IMR-90 (cell line): ENCODE data around the gene RSRC1. TPM values are rescaled to one million over a fixed set of nuclear protein-coding genes. Genes with fewer than 3 reads are reported as not detected.

Experiments
- ATAC-seq: fragments of 200-7000 bp; cut with Tn5 transposase; 2 replicates; pipeline ENCODE4 v1.9.1; 2020; ENCODE audit warnings: low read depth, mild to moderate bottlenecking, moderate library complexity
- BruUV-seq: library from RNA; stranded (reverse); fragments of 400-500 nt; replicated peaks from 2 replicates; lab custom pipeline; 2021; lab: Mats Ljungman, UMichigan
- CTCF ChIA-PET: fragments of 300-600 bp; formaldehyde crosslinking; extraction: SDS; loops from one replicate; lab custom pipeline; 2021; ENCODE audit warnings: antibody characterized with exemption; lab: Yijun Ruan, JAX
- POLR2A ChIA-PET: fragments of 300-600 bp; sonication (Branson Sonifier 250); formaldehyde crosslinking; loops from one replicate; lab custom pipeline; 2022; ENCODE audit warnings: antibody characterized with exemption; ENCODE audit not compliant: unreplicated experiment; lab: Charles Lee
- DNase-seq: peaks from one replicate; pipeline ENCODE4 v3.0.0; 2013
- H2AFZ ChIP-seq: replicated peaks from 2 replicates; pipeline ENCODE3; 2013; ENCODE audit warnings: low read length, mild to moderate bottlenecking; ENCODE audit not compliant: poor library complexity
- H2AK5ac ChIP-seq: 2 replicates; pipeline ENCODE4 v1.6.1; 2013; ENCODE audit warnings: low read depth, low read length, inconsistent platforms
- H2AK9ac ChIP-seq: replicated peaks from 2 replicates; pipeline ENCODE3; 2013; ENCODE audit warnings: mild to moderate bottlenecking, low read depth, low read length, moderate library complexity; ENCODE audit not compliant: poor library complexity
- H2BK120ac ChIP-seq: 2 replicates; pipeline ENCODE4 v1.6.1; 2013; ENCODE audit warnings: low read depth, low read length, inconsistent platforms
- H2BK15ac ChIP-seq: 3 replicates; pipeline ENCODE4 v1.6.1; 2013; ENCODE audit warnings: low read depth, low read length, inconsistent platforms
- H2BK20ac ChIP-seq: 2 replicates; pipeline ENCODE4 v1.6.1; 2013; ENCODE audit warnings: low read depth, mild to moderate bottlenecking, inconsistent platforms, low read length, moderate library complexity
- H2BK5ac ChIP-seq: 2 replicates; pipeline ENCODE4 v1.6.1; 2013; ENCODE audit warnings: mild to moderate bottlenecking, low read depth, low read length, inconsistent platforms; ENCODE audit not compliant: poor library complexity, severe bottlenecking
- H3K14ac ChIP-seq: replicated peaks from 2 replicates; pipeline ENCODE4 v1.6.1; 2013; ENCODE audit warnings: low read depth, low read length, inconsistent platforms
- H3K18ac ChIP-seq: 2 replicates; pipeline ENCODE4 v1.6.1; 2013; ENCODE audit warnings: low read depth, low read length, control low read depth
- H3K23ac ChIP-seq: 2 replicates; pipeline ENCODE4 v1.6.1; 2013; ENCODE audit warnings: low read depth, low read length, inconsistent platforms
- H3K27ac ChIP-seq: 2 replicates; pipeline ENCODE4 v1.5.1; 2013; ENCODE audit warnings: mild to moderate bottlenecking, control low read depth, low read length; ENCODE audit not compliant: insufficient read depth
- H3K27me3 ChIP-seq: 2 replicates; pipeline ENCODE4 v1.6.1; 2013; ENCODE audit warnings: low read length; ENCODE audit not compliant: control insufficient read depth, insufficient read depth
- H3K36me3 ChIP-seq: 2 replicates; pipeline ENCODE4 v1.6.1; 2013; ENCODE audit warnings: low read length, mixed read lengths; ENCODE audit not compliant: control insufficient read depth, insufficient read depth
- H3K4ac ChIP-seq: 2 replicates; pipeline ENCODE4 v1.6.1; 2013; ENCODE audit warnings: low read depth, low read length, inconsistent platforms
- H3K4me1 ChIP-seq: 2 replicates; pipeline ENCODE4 v1.6.1; 2013; ENCODE audit warnings: low read length, mixed read lengths; ENCODE audit not compliant: control insufficient read depth, insufficient read depth
- H3K4me2 ChIP-seq: 2 replicates; pipeline ENCODE4 v1.6.1; 2013; ENCODE audit warnings: low read depth, mild to moderate bottlenecking, control low read depth, low read length, moderate library complexity
- H3K4me3 ChIP-seq: 2 replicates; pipeline ENCODE4 v1.5.1; 2013; ENCODE audit warnings: low read depth, mild to moderate bottlenecking, control low read depth, low read length, moderate library complexity; ENCODE audit not compliant: insufficient read depth
- H3K56ac ChIP-seq: 2 replicates; pipeline ENCODE4 v1.6.1; 2013; ENCODE audit warnings: low read length, inconsistent platforms; ENCODE audit not compliant: insufficient read depth; ENCODE audit errors: extremely low read depth
- H3K79me1 ChIP-seq, 2 experiments: 2 replicates each; pipeline ENCODE4 v1.6.1; 2013; ENCODE audit warnings: low read length in 2 of 2, inconsistent platforms in 1 of 2, low read depth in 1 of 2
- H3K9ac ChIP-seq: 2 replicates; pipeline ENCODE4 v1.6.1; 2013; ENCODE audit warnings: low read depth, low read length, control low read depth
- H3K9me1 ChIP-seq: 2 replicates; pipeline ENCODE4 v1.6.1; 2013; ENCODE audit warnings: low read length, inconsistent platforms; ENCODE audit not compliant: insufficient read depth
- H3K9me3 ChIP-seq: 2 replicates; pipeline ENCODE4 v1.6.1; 2013; ENCODE audit warnings: low read length; ENCODE audit not compliant: control insufficient read depth, insufficient read depth
- H4K20me1 ChIP-seq: 2 replicates; pipeline ENCODE4 v1.6.1; 2013; ENCODE audit warnings: low read length, inconsistent platforms; ENCODE audit not compliant: insufficient read depth
- H4K5ac ChIP-seq: 2 replicates; pipeline ENCODE4 v1.6.1; 2013; ENCODE audit warnings: mild to moderate bottlenecking, low read depth, low read length, control low read depth
- H4K8ac ChIP-seq, 2 experiments: 2 replicates each; pipeline ENCODE4 v1.6.1; 2013; ENCODE audit warnings: low read depth in 2 of 2, low read length in 2 of 2, control low read depth in 1 of 2, inconsistent platforms in 1 of 2
- H4K91ac ChIP-seq: 2 replicates; pipeline ENCODE4 v1.6.1; 2013; ENCODE audit warnings: low read depth, low read length, inconsistent platforms; ENCODE audit not compliant: insufficient read depth
- BHLHE40 ChIP-seq: fragments of 150-350 bp; IDR thresholded peaks from 2 replicates; pipeline ENCODE4 v1.6.1; 2016; ENCODE audit warnings: mild to moderate bottlenecking, low read depth, low read length
- CEBPB ChIP-seq: IDR thresholded peaks from 2 replicates; pipeline ENCODE4 v1.6.1; 2012; ENCODE audit warnings: low read depth, low read length, improper control_type of control experiment
- CHD1 ChIP-seq: IDR thresholded peaks from 2 replicates; pipeline ENCODE4 v1.6.1; 2012; ENCODE audit warnings: low read depth, low read length, improper control_type of control experiment
- CTCF ChIP-seq: conservative IDR thresholded peaks from 2 replicates; pipeline ENCODE4 v1.5.1; 2012; ENCODE audit warnings: mild to moderate bottlenecking, low read depth, low read length, improper control_type of control experiment
- ELK1 ChIP-seq: fragments of 150-350 bp; IDR thresholded peaks from 2 replicates; pipeline ENCODE4 v1.6.1; 2016; ENCODE audit warnings: low read depth, mild to moderate bottlenecking, low read length, moderate library complexity, borderline replicate concordance
- FOS ChIP-seq: fragments of 150-350 bp; IDR thresholded peaks from 2 replicates; pipeline ENCODE4 v1.6.1; 2016; ENCODE audit warnings: low read depth, low read length
- MAZ ChIP-seq: IDR thresholded peaks from 2 replicates; pipeline ENCODE4 v1.6.1; 2012; ENCODE audit warnings: low read depth, mild to moderate bottlenecking, low read length, improper control_type of control experiment, moderate library complexity, borderline replicate concordance
- MXI1 ChIP-seq: IDR thresholded peaks from 2 replicates; pipeline ENCODE4 v1.6.1; 2012; ENCODE audit warnings: low read depth, mild to moderate bottlenecking, low read length, moderate library complexity, borderline replicate concordance
- NFE2L2 ChIP-seq: fragments of 150-350 bp; IDR thresholded peaks from 2 replicates; pipeline ENCODE4 v1.6.1; 2016; ENCODE audit warnings: low read depth, mild to moderate bottlenecking, low read length
- POLR2A ChIP-seq: IDR thresholded peaks from 2 replicates; pipeline ENCODE4 v1.6.1; 2012; ENCODE audit warnings: mild to moderate bottlenecking, low read depth, low read length
- RAD21 ChIP-seq: IDR thresholded peaks from 2 replicates; pipeline ENCODE4 v1.6.1; 2012; ENCODE audit warnings: low read length, improper control_type of control experiment
- RCOR1 ChIP-seq: IDR thresholded peaks from 2 replicates; pipeline ENCODE4 v1.6.1; 2012; ENCODE audit warnings: mild to moderate bottlenecking, low read length, improper control_type of control experiment; ENCODE audit not compliant: insufficient replicate concordance
- RFX5 ChIP-seq: IDR thresholded peaks from 2 replicates; pipeline ENCODE4 v1.8.0; 2012; ENCODE audit warnings: low read depth, mild to moderate bottlenecking, low read length, moderate library complexity
- SMC3 ChIP-seq: fragments of 150-350 bp; IDR thresholded peaks from 2 replicates; pipeline ENCODE4 v1.6.1; 2016; ENCODE audit warnings: low read depth, mild to moderate bottlenecking, antibody characterized with exemption, low read length, moderate library complexity
- USF2 ChIP-seq: fragments of 150-350 bp; IDR thresholded peaks from 2 replicates; pipeline ENCODE4 v1.6.1; 2017; ENCODE audit warnings: mild to moderate bottlenecking, antibody characterized with exemption, low read length, low read depth
- WGBS, 2 experiments: methylation state at CpG; one replicate each; pipeline versions ENCODE4 v1.1.5 to v1.1.7; 2013; ENCODE audit warnings: missing lambda C conversion rate in 2 of 2; ENCODE audit not compliant: insufficient read length in 1 of 2; ENCODE audit errors: extremely low coverage in 2 of 2; 5-methylcytosine and 5-hydroxymethylcytosine counted together
- dilution Hi-C: fragments of 300-500 bp; cut with HindIII; formaldehyde crosslinking; loops from one replicate; pipeline ENCODE4 v1.14.3; 2018; ENCODE audit warnings: low sequenced_read_pairs; ENCODE audit not compliant: unreplicated experiment
- in situ Hi-C: fragments of 300-500 bp; cut with MboI; formaldehyde crosslinking; loops from 3 replicates; pipeline ENCODE4 v1.14.3; 2019; ENCODE audit warnings: low sequenced_read_pairs, inconsistent platforms, mixed read lengths
- intact Hi-C: fragments of 100-400 bp; cut with micrococcal nuclease; formaldehyde crosslinking; loops from 2 replicates; pipeline ENCODE4 v1.10.0; 2022
- polyA plus RNA-seq, 3 experiments: library from polyadenylated mRNA; depleted of rRNA; stranded (reverse); fragments of >200 nt; gene quantifications; 2 replicates each; pipeline ENCODE4 v1.2.3, GENCODE V29; 2012; ENCODE audit warnings: low replicate concordance in 1 of 3
- total RNA-seq: library from RNA; depleted of rRNA; stranded (reverse); fragments of >200 nt; gene quantifications from 2 replicates; pipeline ENCODE4 v1.2.3, GENCODE V29; 2012

The RSRC1 gene
- total and polyA plus RNA-seq, 2 of the 4 experiments (the other 2 are of a cell fraction) = 3.8 to 41.8 TPM

- POLR2A ChIA-PET = interaction anchor here (0.6 kb wide), 1 partner anchor 15 kb away, joined by 3 read pairs; no protein-coding TSS in a partner anchor
- H3K23ac ChIP-seq = no peak overlapping the region
- DNase-seq (no peak), ATAC-seq (no peak)
- intact Hi-C loops (no loop called here), in situ Hi-C loops (no loop called here), dilution Hi-C loops (no loop called here)
- H2BK120ac ChIP-seq = no peak overlapping the region
- no peak overlapping the region for H4K8ac ChIP-seq
- no peak overlapping the region for H2AK5ac ChIP-seq
- H4K91ac ChIP-seq = no peak overlapping the region
- H2BK5ac ChIP-seq = no peak overlapping the region
- no peak overlapping the region for H2AFZ ChIP-seq
- no peak overlapping the region for H3K56ac ChIP-seq
- CTCF ChIA-PET = interaction anchor here (0.5 kb wide), 1 partner anchor 75 kb away, joined by 4 read pairs; no protein-coding TSS in a partner anchor
- no peak overlapping the region for H3K4ac ChIP-seq
- no peak overlapping the region for H2BK15ac ChIP-seq
- H3K9me1 ChIP-seq = no peaks in the 10 kb centered on the region
- H3K27ac ChIP-seq = no peak overlapping the region
- no peaks in the 10 kb centered on the region for H4K20me1 ChIP-seq
- H3K27me3 ChIP-seq = no peaks in the 10 kb centered on the region
- H3K4me2 ChIP-seq = no peak overlapping the region
- TF ChIP-seq POLR2A (no peak), USF2 (no peak), CTCF (no peak), MAZ (no peak), SMC3 (no peak), NFE2L2 (no peak), FOS (no peak), RFX5 (no peak), CHD1 (no peak), RCOR1 (no peak), RAD21 (no peak), MXI1 (no peak), CEBPB (no peak), ELK1 (no peak), BHLHE40 (no peak)
- no peaks in the 10 kb centered on the region for H3K4me1 ChIP-seq
- H2BK20ac ChIP-seq = no peak overlapping the region
- no peak overlapping the region for H2AK9ac ChIP-seq
- H3K14ac ChIP-seq = no peak overlapping the region
- no CpG with 5 or more reads among the region's 1 CpG for WGBS, 2 experiments
- no peak overlapping the region for H3K4me3 ChIP-seq
- no peaks in the 10 kb centered on the region for H3K9me3 ChIP-seq
- H3K18ac ChIP-seq = no peak overlapping the region
- H3K79me1 ChIP-seq = no peaks in the 10 kb centered on the region; a peak in 1 of 4 replicates
- no TSS peak for BruUV-seq
- no peaks in the 10 kb centered on the region for H3K36me3 ChIP-seq
- H4K5ac ChIP-seq = no peak overlapping the region
- no peak overlapping the region for H3K9ac ChIP-seq
Measured at GRCh38 chr3:158233791-158234190, 123.9 kb downstream of the RSRC1 start.
